ENCODE data around the gene IRF4.

- TF ChIP-seq ZFP3 (tag by site-specific recombination; IDR thresholded peaks at IDR 0.05; ENCODE audit: low read depth) (no peak), RBAK (tag by site-specific recombination; IDR thresholded peaks at IDR 0.05) (no peak), ZNF274 (IDR thresholded peaks at IDR 0.05; ENCODE audit: low read length) (no peak), ZNF274 (tag by site-specific recombination; IDR thresholded peaks at IDR 0.05; ENCODE audit: borderline replicate concordance) (no peak), ZNF324 (tag by site-specific recombination; IDR thresholded peaks at IDR 0.05) (no peak), CTCF (tag by site-specific recombination; IDR thresholded peaks at IDR 0.05) (no peak), ZNF362 (tag by site-specific recombination; IDR thresholded peaks at IDR 0.05) (no peak)
Observed at GRCh38 chr6:361411-362132, 30.0 kb upstream of the IRF4 start.
